Inflammatory macrophage (primary cell): Measurements from ENCODE around the gene MROH7.

Source experiments
- DNase-seq, 2 donors: peaks; one replicate each; pipeline ENCODE4 v3.0.0-alpha.2; 2020 to 2022

Gene MROH7

GRCh38 chr1:54743416-54744226, 102.0 kb downstream of the MROH7 start:
- DNase-seq: no peak

- no peak for DNase-seq
Measured at GRCh38 chr1:54744696-54745095, 103.1 kb downstream of the MROH7 start.

GRCh38 chr1:54745274-54745673, 103.7 kb downstream of the MROH7 start:
- no peak for DNase-seq

- no peak for DNase-seq
Measured at GRCh38 chr1:54745864-54746263, 104.3 kb downstream of the MROH7 start.

DNA sequence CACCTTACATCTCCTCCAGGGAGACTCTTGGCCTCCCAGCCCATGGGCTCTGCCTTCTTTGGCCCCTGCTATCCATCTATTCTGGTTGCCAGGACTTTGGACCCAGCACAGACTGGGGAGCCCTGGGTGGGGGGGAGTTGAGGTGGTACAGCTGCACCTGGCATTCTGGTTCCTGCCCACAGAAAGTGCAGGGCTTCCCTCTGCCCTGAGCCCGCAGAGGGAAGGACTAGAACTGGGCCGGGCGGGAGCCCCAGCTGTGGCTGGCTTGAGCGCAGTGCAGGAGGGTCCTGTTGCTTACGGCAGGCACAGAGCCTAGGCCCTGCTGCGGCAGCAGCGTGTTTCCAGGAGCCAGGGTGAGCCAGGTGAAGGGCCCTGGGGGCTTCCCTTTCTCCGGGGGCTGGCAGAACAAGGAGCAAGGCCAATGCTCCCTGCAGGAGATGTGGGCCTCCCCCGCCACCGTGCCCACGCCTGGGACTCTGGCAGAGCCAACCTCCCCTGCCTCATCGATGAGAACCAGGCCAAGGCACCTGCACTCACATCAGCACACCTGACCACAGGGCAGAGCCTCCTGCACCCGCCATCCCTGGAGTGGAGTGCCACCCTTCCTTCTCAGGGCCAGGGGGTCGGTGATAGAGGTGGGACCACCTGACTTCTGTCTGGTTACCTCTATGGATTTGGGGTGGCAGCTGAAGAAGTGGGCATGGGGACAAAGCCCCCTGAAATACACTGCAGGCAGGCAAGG, 106.7 kb downstream of the MROH7 start:
- no peak for DNase-seq

DNA sequence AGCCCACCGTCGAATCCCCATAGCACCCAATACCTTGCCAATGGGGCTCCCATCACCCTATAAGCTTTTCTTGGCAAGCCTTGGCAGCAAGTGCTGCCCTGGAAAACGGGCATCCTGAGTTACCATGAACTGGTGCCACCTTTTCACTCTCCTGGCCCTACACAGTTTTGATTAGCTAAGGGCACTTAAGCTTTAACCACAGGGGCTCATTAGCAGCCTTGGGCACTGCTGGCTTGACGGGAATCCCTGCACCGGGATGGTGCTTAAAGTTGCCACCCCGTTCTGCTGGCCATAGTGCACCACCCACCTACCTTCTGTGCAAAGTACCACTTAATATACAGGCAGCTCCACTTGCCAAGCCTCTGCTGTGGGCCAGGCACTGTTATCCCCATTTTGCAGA, 109.0 kb downstream of the MROH7 start:
- no peak for DNase-seq

DNA sequence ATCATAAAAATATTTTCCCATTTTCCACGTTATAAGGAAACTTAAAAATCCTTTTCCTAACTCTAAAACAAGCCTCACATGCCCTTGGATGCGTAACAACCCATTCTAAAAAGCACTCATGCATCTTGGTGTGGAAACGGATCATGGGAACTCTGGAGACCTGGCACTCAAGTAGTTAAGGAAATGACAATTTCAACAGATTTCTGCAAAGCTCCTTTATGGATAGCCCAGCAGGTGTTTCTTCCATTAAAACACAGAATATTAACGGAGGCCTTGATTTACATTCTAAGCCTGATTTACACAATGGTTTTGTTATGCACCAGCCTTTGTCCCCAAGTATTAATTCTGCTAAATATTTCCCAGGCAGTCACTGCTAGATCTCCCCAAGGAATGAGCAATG, 109.8 kb downstream of the MROH7 start:
- DNase-seq: no peak

DNA sequence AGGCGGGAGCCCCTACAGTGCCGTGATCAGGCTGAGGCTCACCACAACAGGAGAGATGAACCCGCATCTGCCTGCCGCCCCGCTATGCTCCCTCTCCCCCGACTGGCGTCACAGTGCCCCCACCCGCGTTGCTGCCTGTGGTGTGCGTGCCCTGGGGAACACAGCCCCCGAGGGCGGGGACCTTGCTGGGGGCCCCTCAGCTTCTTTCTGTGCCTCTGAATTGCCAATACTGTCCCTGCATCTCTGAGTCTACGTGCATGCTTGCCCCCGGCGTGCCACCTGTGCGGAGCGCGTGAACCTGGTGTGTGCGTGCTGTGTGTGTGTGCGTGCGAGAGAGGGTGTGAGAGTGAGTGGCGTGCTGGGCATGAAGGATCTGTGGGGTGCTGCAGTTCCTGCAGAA, 112.5 kb downstream of the MROH7 start:
- no peak for DNase-seq

DNA sequence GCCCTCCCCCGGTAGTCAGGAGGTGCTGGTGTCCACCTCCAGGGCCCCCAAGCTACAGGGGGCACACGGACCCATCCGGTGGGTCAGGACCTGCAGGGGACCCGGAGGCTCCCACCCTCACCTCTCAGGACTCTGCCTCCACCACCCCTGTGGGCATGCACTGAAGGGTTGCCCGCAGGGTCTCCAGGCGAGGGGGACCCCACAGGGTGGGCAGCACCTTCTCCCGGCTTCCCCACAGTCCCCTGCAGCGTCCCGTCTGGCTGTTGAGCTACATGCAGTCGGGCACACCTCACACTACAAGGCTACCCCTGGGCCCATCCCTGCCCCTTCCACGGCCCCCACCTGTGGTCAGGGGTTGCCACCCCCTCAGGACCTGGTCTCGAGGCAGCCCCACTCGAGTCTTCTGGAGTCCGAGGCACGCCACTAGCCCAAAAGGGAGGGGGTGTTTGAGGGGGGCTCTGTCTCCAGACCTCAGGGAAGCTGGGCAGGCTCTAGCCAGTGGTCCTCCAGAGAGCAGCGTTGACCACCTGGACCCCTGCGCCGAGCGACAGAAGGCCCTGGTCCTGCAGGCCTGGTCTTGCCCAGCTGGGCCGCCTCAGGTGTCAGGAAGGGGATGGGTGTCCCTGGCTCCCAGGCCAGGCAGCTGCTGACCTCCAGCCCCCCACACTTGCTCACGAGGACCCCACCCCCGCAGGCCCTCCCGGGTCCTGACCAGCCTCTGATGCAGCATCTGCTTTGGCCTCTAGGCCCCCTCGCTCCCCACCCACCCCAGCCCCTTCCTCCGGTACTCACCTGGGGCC, 113.1 kb downstream of the MROH7 start:
- DNase-seq: no peak

DNA sequence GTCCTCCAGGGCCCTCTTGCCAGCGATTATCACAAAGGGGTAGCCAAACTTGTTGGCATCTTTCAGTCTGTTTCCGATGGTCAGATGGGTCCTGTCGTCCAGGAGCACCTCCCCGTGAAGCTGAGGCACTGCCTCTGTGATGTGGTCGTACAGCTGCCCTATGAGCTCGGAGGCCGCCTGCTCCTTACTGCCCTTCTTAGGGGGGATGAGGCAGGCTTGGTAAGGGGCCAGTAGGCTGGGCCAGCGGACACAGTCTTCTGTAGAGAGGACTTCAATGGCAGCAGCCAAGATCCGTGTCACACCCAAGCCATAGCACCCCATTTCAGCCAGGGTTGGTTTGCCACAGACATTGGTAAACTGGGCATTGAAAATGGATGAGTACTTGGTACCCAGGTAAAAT, 116.2 kb downstream of the MROH7 start:
- DNase-seq: no peak

- no peak for DNase-seq
Measured at GRCh38 chr1:54758678-54759348, 117.2 kb downstream of the MROH7 start.
